NCI-H2227 (cell line): ENCODE measurements around the gene IL19.

Experiments used
- DNase-seq: peaks from one replicate; lab custom pipeline; 2025; ENCODE audit not compliant: unreplicated experiment; lab: John Stamatoyannopoulos, UW

Gene IL19

GRCh38 chr1:206885341-206886060, 114.9 kb downstream of the IL19 start:
- DNase-seq, result no peak

GRCh38 chr1:206886831-206887230, 116.3 kb downstream of the IL19 start:
- DNase-seq, result no peak

GRCh38 chr1:206887701-206888100, 117.1 kb downstream of the IL19 start:
- no peak for DNase-seq

- no peak for DNase-seq
Measured at GRCh38 chr1:206890125-206891060, 119.8 kb downstream of the IL19 start.

- no peak for DNase-seq
Measured at GRCh38 chr1:206891412-206891811, 120.8 kb downstream of the IL19 start.
